Neural cell (in vitro differentiated cells): ENCODE results near the gene ELMOD1. TPM values are rescaled to one million over a fixed set of nuclear protein-coding genes. Genes with fewer than 3 reads are reported as not detected.
"Not testable (repeated sequence)": the region's sequence is repeated elsewhere in the genome, so short reads cannot be mapped to it uniquely, and the experiment has no call there.

Experiments
- H2AFZ ChIP-seq: fragments of 200-600, 300-800 bp; sonication (generic), shearing (Covaris generic); 2 replicates; pipeline ENCODE4 v1.6.0; 2014; ENCODE audit warnings: low read depth, mild to moderate bottlenecking, antibody characterized with exemption, low read length, moderate library complexity
- H3F3A ChIP-seq: fragments of 200-600 bp; shearing (Covaris generic); 2 replicates; pipeline ENCODE4 v1.6.1; 2016; ENCODE audit warnings: mild to moderate bottlenecking, moderate library complexity, mixed read lengths, antibody characterized with exemption, low read length; ENCODE audit not compliant: insufficient read depth, poor library complexity, severe bottlenecking
- H3K27ac ChIP-seq: fragments of 200-600, 300-800 bp; sonication (generic), shearing (Covaris generic); 2 replicates; pipeline ENCODE4 v1.5.1; 2014; ENCODE audit warnings: mild to moderate bottlenecking, low read length, moderate library complexity
- H3K27me3 ChIP-seq: fragments of 300-800, 200-600 bp; sonication (generic), shearing (Covaris generic); 2 replicates; pipeline ENCODE4 v1.6.0; 2014; ENCODE audit warnings: mild to moderate bottlenecking, low read depth, low read length, moderate library complexity; ENCODE audit not compliant: insufficient read depth
- H3K36me3 ChIP-seq: fragments of 300-800, 200-600 bp; sonication (generic), shearing (Covaris generic); 2 replicates; pipeline ENCODE4 v1.5.1; 2014; ENCODE audit warnings: mild to moderate bottlenecking, antibody characterized with exemption, low read length, moderate library complexity; ENCODE audit not compliant: insufficient read depth
- H3K4me2 ChIP-seq: fragments of 300-800, 200-600 bp; sonication (generic), shearing (Covaris generic); 2 replicates; pipeline ENCODE4 v1.6.0; 2014; ENCODE audit warnings: mild to moderate bottlenecking, low read length
- H3K4me3 ChIP-seq: fragments of 300-800, 200-600 bp; sonication (generic), shearing (Covaris generic); 2 replicates; pipeline ENCODE4 v1.5.1; 2014; ENCODE audit warnings: mild to moderate bottlenecking, low read length, moderate library complexity
- H3K79me2 ChIP-seq: fragments of 200-600 bp; shearing (Covaris generic); replicated peaks from 2 replicates; pipeline ENCODE4 v1.6.0; 2014; ENCODE audit warnings: mild to moderate bottlenecking, low read length, moderate library complexity; ENCODE audit not compliant: insufficient read depth
- H3K9ac ChIP-seq: fragments of 300-800, 200-600 bp; sonication (generic), shearing (Covaris generic); 2 replicates; pipeline ENCODE4 v1.6.1; 2016; ENCODE audit warnings: mild to moderate bottlenecking, low read length, mixed read lengths
- H3K9me2 ChIP-seq: fragments of 200-600 bp; shearing (Covaris generic); 2 replicates; pipeline ENCODE4 v1.6.1; 2016; ENCODE audit warnings: mild to moderate bottlenecking, low read length, mixed read lengths; ENCODE audit not compliant: insufficient read depth
- H3K9me3 ChIP-seq: fragments of 200-600, 300-800 bp; sonication (generic), shearing (Covaris generic); 2 replicates; pipeline ENCODE4 v1.6.1; 2016; ENCODE audit warnings: mild to moderate bottlenecking, mixed run types, low read length, moderate library complexity, mixed read lengths
- H4K20me1 ChIP-seq: fragments of 200-600 bp; shearing (Covaris generic); 2 replicates; pipeline ENCODE4 v1.6.1; 2016; ENCODE audit warnings: mild to moderate bottlenecking, mixed run types; ENCODE audit not compliant: insufficient read depth
- CTCF ChIP-seq: fragments of 450-650 bp; IDR thresholded peaks from 2 replicates; pipeline ENCODE4 v1.5.1; 2014; ENCODE audit warnings: antibody characterized with exemption, mild to moderate bottlenecking, moderate library complexity; ENCODE audit not compliant: poor library complexity, severe bottlenecking
- EP300 ChIP-seq: fragments of 450-650 bp; conservative IDR thresholded peaks from 2 replicates; pipeline ENCODE4 v1.6.1; 2014; ENCODE audit warnings: antibody characterized with exemption, mild to moderate bottlenecking, moderate library complexity; ENCODE audit not compliant: poor library complexity, severe bottlenecking
- EZH2 ChIP-seq: fragments of 200-600, 300-800 bp; shearing (Covaris generic), sonication (generic); IDR thresholded peaks from 2 replicates; pipeline ENCODE4 v1.6.1; 2014; ENCODE audit warnings: antibody characterized with exemption, low read length, borderline replicate concordance, mild to moderate bottlenecking; ENCODE audit not compliant: insufficient read depth, poor library complexity, severe bottlenecking
- MXI1 ChIP-seq: fragments of 450-650 bp; conservative IDR thresholded peaks from 2 replicates; pipeline ENCODE4 v1.6.1; 2014; ENCODE audit warnings: antibody characterized with exemption, mild to moderate bottlenecking; ENCODE audit not compliant: poor library complexity, severe bottlenecking
- POLR2AphosphoS5 ChIP-seq: IDR thresholded peaks from 2 replicates; pipeline ENCODE4 v1.6.1; 2012
- RAD21 ChIP-seq: fragments of 450-650 bp; conservative IDR thresholded peaks from 2 replicates; pipeline ENCODE4 v1.6.1; 2014; ENCODE audit warnings: antibody characterized with exemption, mild to moderate bottlenecking, moderate library complexity
- REST ChIP-seq: IDR thresholded peaks from 2 replicates; pipeline ENCODE4 v1.6.1; 2012; ENCODE audit warnings: borderline replicate concordance
- SMC3 ChIP-seq: fragments of 450-650 bp; conservative IDR thresholded peaks from 2 replicates; pipeline ENCODE4 v1.6.1; 2014; ENCODE audit warnings: antibody characterized with exemption, mild to moderate bottlenecking, moderate library complexity; ENCODE audit not compliant: poor library complexity
- TAF1 ChIP-seq: IDR thresholded peaks from 2 replicates; pipeline ENCODE4 v1.6.1; 2012; ENCODE audit warnings: low read depth
- polyA plus RNA-seq: library from polyadenylated mRNA; depleted of rRNA; stranded (reverse); fragments of >200 nt; gene quantifications from 2 replicates; pipeline ENCODE4 v1.2.3, GENCODE V29; 2014

The ELMOD1 gene
- polyA plus RNA-seq, 1 donor from 2014 or later, result 12.5 TPM

- Histone ChIP-seq H3K27ac (no peak overlapping the region), H3K9me3 (no peaks in the 10 kb centered on the region), H3K27me3 (no peaks in the 10 kb centered on the region), H3K79me2 (no peaks in the 10 kb centered on the region), H3K9me2 (no peaks in the 10 kb centered on the region), H3K4me3 (no peak overlapping the region), H3K4me2 (no peak overlapping the region), H3K9ac (no peak overlapping the region), H3K36me3 (no peaks in the 10 kb centered on the region), H3F3A (no peaks in the 10 kb centered on the region), H2AFZ (no peak overlapping the region), H4K20me1 (no peaks in the 10 kb centered on the region)
- no peak for TF ChIP-seq POLR2AphosphoS5
These were observed 17.5 kb upstream of the ELMOD1 start for GRCh38 chr11:107573438-107573837.

GRCh38 chr11:107576497-107577345, 14.2 kb upstream of the ELMOD1 start:
- H3F3A ChIP-seq, H2AFZ ChIP-seq: not testable (repeated sequence)

GRCh38 chr11:107577346-107577711, 13.6 kb upstream of the ELMOD1 start:
- Histone ChIP-seq H3K9ac (no peak overlapping the region), H3K79me2 (no peaks in the 10 kb centered on the region), H2AFZ (no peak overlapping the region), H3F3A (no peaks in the 10 kb centered on the region), H3K27ac (no peak overlapping the region), H3K9me2 (no peaks in the 10 kb centered on the region), H3K9me3 (no peaks in the 10 kb centered on the region), H3K27me3 (no peaks in the 10 kb centered on the region), H3K4me3 (no peak overlapping the region), H4K20me1 (no peaks in the 10 kb centered on the region), H3K4me2 (no peak overlapping the region), H3K36me3 (no peaks in the 10 kb centered on the region)
- TF ChIP-seq MXI1, result no peak
- no peak for TF ChIP-seq REST
- no peak for TF ChIP-seq EZH2
- no peak for TF ChIP-seq EP300
- no peak for TF ChIP-seq TAF1

More at GRCh38 chr11:107576497-107577345, 14.2 kb upstream of the ELMOD1 start:
- not testable (repeated sequence) for H3K4me2 ChIP-seq, H3K79me2 ChIP-seq, H3K36me3 ChIP-seq, H3K9ac ChIP-seq, H3K27ac ChIP-seq, H4K20me1 ChIP-seq, H3K4me3 ChIP-seq, H3K27me3 ChIP-seq, H3K9me3 ChIP-seq, H3K9me2 ChIP-seq
- TF ChIP-seq CTCF (peak; percentile 84), RAD21 (peak; percentile 84), SMC3 (peak; percentile 95)

- not testable (repeated sequence) for H3K27ac ChIP-seq, H3K36me3 ChIP-seq, H3K9me2 ChIP-seq, H3K9ac ChIP-seq, H3K9me3 ChIP-seq, H2AFZ ChIP-seq, H3F3A ChIP-seq, H3K4me2 ChIP-seq, H4K20me1 ChIP-seq, H3K27me3 ChIP-seq, H3K4me3 ChIP-seq, H3K79me2 ChIP-seq
These were observed 11.8 kb upstream of the ELMOD1 start for GRCh38 chr11:107579169-107579568.
